GM21423 (cell line): Measurements from ENCODE around the gene EDIL3.

Experiments
- ATAC-seq: cut with Tn5 transposase; IDR thresholded peaks from one replicate; pipeline ENCODE4 v1.9.1; 2021; ENCODE audit warnings: mild to moderate bottlenecking, moderate library complexity; ENCODE audit not compliant: unreplicated experiment

EDIL3 gene

DNA sequence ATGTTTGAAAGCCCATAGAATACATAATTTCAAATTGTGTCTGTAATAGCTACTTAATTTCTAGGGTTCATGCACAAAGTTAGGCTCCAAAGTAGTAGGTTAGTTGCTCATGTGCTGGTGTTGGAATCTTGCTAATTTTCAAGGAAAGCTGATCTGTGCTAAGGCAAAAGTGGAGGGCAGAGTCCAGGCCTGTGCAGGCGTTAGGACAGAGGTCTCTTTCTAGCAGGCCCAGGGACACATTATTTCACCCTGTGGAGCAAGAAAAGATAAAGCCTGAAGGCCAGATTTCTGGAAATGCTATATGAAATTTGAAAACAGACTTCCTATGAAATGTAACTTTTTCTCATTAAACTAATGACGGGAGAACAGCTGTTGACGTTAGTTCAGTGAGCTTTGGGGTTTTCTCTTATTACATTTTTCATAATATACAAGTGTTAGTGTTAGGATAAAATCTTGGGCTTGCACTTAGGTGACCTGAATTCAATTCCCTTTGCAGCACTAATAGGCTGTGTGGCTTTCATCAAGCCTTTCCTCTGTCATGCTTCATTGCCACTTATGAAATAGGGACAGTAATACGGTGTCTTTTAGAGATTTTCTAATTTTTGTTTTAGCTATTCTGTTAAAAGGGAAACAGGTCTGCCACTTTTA is 467.3 kb downstream of the EDIL3 start:
- no peak for ATAC-seq

DNA sequence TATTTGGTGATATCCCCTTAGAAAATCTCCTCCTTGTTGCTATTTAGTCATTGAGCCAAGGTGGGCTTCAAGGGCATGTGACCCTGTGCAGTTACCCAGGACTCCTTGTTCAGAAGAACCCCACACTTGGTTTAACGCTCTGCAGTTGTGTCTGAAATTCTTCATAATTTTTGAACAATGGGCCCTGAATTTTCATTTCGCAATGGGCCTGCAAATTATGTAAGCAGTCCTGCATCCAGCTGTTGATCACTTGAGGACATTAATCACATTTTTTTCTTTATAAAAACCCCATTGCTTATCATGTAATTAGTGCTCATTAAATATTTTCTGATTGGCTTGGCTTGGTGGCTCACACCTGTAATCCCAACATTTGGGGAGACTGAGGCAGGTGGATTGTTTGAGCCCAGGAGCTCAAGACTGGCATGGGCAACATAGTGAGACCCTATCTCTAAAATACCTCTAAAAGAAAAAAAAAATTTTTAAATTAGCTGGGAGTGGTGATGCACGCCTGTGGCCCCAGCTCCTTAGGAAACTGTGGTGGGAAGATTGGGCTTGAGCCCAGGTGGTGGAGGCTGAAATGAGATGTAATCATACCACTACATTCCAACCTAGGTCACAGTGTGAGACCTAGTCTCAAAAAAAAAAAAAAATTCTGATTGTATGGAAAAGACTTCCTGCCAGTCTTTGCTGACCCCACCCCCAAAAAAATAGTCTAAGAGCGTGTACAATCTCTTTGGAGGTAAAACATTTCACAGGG is 469.8 kb downstream of the EDIL3 start:
- ATAC-seq = no peak

DNA sequence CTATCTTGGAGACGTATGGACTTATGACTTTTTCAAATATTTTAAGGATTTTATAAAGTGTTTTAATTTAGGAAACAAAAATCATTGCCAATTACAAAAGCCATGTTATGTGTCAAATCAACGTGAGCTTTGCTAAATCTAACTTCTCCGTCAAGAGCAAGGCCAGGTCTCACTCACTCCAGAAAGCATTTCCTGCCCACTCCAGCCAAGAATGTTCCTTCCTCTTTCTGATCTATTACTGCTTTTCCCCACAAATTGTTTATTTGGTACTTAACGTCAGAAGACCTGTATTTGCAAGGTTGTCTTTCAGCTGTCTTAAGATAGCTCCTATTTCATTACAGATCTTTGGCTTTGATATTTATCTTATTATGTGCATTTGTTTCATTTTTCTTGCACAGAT is 470.5 kb downstream of the EDIL3 start:
- no peak for ATAC-seq

DNA sequence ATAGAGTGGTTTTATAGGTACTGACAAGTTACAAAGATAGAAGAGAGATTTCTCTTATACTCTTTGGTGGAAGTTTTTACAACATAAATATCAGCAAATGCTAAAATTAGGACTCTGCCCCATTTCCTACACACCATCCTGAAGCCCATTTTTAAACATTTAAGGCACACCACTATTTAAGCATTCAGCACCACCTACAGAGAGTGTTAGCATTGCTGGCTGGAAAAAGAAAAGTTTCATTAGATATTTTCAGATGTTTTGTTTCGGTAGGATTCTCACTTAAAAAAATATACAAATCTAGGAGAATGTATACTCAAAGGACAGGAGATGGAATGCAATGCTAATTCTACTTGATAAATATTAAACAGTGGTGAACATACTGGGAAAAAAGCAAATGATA is 471.1 kb downstream of the EDIL3 start:
- no peak for ATAC-seq

DNA sequence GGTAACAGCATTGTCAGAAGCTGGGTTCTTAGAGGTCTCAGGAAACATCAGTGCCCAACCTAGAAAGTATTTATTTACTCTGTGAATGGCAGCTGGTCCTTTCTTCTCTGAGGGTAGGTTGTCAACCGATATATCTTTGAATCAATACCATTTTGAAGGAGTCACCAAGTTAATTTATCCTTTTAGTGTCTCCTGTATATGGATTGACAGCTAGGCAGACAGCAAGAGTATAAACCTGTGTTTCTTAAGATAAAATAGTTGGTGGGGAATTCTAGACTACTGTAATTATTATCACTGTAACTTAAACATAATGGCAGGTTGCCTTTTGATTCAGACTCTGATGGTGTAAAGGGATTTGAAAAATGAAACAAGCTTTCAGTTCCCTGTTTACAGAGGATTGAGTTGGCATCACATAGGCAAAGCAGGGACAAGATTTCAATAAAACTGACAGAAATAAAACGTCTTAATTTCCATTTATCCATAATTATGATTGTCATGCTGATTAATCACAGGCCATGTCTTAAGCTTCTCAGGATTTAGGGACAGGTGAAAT is 473.2 kb downstream of the EDIL3 start:
- no peak for ATAC-seq

DNA sequence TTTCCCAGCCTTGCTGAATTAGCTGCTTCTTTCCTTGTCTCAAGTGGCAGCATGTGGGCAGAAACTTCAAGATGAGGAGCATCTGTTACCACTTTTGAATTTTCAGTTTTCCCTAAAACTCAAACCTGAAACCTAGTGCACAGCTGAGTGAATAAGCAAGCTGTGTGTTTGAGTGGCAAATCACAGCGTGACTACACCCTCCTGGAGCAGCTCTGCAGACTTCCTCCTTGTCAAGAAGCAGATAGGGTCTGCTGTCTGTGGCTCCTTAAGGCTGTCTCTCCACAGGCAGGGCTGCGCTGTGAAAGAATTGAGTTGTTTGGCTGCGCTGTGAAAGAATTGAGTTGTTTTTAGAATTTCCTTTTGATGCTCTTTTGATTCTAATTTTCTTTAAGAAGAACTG is 484.4 kb downstream of the EDIL3 start:
- ATAC-seq = no peak

DNA sequence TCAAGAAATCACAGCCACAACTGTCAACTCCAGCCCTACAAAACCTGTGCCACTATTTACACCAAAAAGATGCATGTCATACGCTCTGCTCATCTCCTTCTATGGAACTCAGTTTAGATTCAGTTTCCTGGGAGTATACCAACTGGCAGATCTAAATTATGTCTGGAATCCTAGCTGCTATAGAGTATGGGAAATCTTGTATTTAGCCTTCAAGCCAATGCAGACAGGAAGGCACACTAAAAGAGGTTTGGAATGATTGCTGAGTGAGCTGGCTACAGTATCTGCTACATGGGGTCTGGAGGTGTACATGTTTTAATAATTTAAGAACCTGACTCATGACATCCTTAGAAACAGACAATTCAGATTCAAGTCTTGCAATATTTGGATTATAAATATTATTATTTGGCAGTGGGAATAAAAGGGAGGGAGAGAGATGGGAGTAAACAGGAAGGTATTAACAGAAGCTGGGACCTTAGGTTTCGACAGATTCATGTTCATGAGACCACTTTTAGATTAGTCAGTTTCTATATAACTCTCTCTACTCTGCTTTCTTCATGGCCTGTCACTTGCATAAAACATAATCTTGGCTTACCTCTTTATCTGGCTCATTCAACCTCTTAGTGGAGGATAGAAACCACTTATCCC is 485.2 kb downstream of the EDIL3 start:
- ATAC-seq = no peak

DNA sequence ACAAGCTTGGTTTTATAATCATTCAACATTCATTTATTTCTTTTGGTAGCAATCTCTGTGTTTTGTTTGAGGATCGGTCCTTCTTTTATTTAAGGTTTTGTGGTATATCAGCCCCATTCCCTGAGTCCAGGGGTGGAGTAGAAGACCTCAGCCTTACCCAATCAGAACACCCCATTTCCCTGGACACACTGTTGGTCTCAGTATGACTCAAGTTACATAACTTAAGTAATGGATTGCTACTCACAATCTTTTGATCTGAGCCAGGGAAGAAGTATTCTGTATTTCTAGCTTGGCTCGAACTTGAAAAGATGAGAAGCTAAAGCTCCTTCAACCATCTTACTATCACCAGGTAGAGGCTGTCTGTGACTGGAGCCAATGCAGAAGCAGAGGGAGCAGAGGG is 488.8 kb downstream of the EDIL3 start:
- no peak for ATAC-seq

DNA sequence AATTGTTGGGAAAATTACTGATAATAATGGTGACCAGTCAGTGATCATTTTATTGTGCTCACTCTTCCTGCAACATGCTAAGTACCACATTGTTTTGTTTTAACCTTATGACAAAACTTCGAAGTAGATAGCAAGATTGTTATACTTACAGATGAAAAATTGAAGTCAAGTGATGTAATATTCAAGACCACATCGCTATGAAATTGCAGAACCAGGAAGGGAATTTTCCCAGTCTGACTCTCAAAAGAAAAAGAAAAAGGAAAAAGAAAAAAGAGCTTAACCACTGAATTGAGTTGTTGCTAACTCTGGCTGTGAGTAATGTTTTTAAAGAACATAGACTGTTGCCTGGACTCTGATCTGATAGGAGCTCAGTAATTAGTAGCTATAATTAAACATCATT is 493.4 kb downstream of the EDIL3 start:
- no peak for ATAC-seq
